Type B pancreatic cell (in vitro differentiated cells): ENCODE measurements around the gene ERC1. TPM values are rescaled to one million over a fixed set of nuclear protein-coding genes. Genes with fewer than 3 reads are reported as not detected.
"Not testable (repeated sequence)": the region's sequence is repeated elsewhere in the genome, so short reads cannot be mapped to it uniquely, and the experiment has no call there.

Experiments
- DNase-seq: peaks from one replicate; pipeline ENCODE4 v3.0.0; 2021; ENCODE audit warnings: mixed read lengths; ENCODE audit not compliant: unreplicated experiment; ENCODE audit errors: extremely low spot score
- H3K27ac Mint-ChIP-seq: 2 replicates; pipeline ENCODE4 v1.8.0; 2021; ENCODE audit warnings: mild to moderate bottlenecking, mixed read lengths
- H3K27me3 Mint-ChIP-seq: 2 replicates; pipeline ENCODE4 v1.8.0; 2021; ENCODE audit warnings: mixed read lengths
- H3K36me3 Mint-ChIP-seq: 2 replicates; pipeline ENCODE4 v1.8.0; 2021; ENCODE audit warnings: mixed read lengths
- H3K4me1 Mint-ChIP-seq: one replicate; pipeline ENCODE4 v1.8.0; 2021; ENCODE audit warnings: mixed read lengths; ENCODE audit not compliant: unreplicated experiment
- H3K4me3 Mint-ChIP-seq: 2 replicates; pipeline ENCODE4 v1.8.0; 2021; ENCODE audit warnings: mild to moderate bottlenecking, mixed read lengths
- H3K9me3 Mint-ChIP-seq: 2 replicates; pipeline ENCODE4 v1.8.0; 2021; ENCODE audit warnings: mixed read lengths
- CTCF ChIP-seq: fragments of 200-600 bp; sonication (generic); conservative IDR thresholded peaks from 2 replicates; pipeline ENCODE4 v1.5.0; 2021; ENCODE audit warnings: antibody characterized with exemption, mild to moderate bottlenecking
- total RNA-seq: library from RNA; stranded (reverse); gene quantifications from 2 replicates; pipeline ENCODE4 v1.2.1, GENCODE V29; 2021; ENCODE audit warnings: low replicate concordance

The ERC1 gene
- total RNA-seq, 1 donor from 2014 or later: 62.8 TPM

GRCh38 chr12:991350-992333 lies 619 bp downstream of the ERC1 start:
- no peak for DNase-seq
- Mint-ChIP-seq H3K9me3 (no peaks in the 10 kb centered on the region), H3K27ac (peak overlapping the region; percentile 99), H3K27me3 (peaks cover 4% of the 10 kb centered on the region), H3K4me3 (peak overlapping the region; percentile 98), H3K36me3 (peaks cover 3% of the 10 kb centered on the region), H3K4me1 (peaks cover 17% of the 10 kb centered on the region)
- TF ChIP-seq CTCF: no peak

GRCh38 chr12:992647-993046 lies 1.6 kb downstream of the ERC1 start:
- Mint-ChIP-seq H3K27ac (peak overlapping the region; percentile 99), H3K4me1 (peaks cover 17% of the 10 kb centered on the region), H3K4me3 (peak overlapping the region; percentile 98), H3K9me3 (no peaks in the 10 kb centered on the region), H3K27me3 (peaks cover 4% of the 10 kb centered on the region), H3K36me3 (peaks cover 3% of the 10 kb centered on the region)
- no peak for TF ChIP-seq CTCF
- no peak for DNase-seq

GRCh38 chr12:996881-997280 lies 5.9 kb downstream of the ERC1 start:
- Mint-ChIP-seq H3K36me3 (peaks cover 12% of the 10 kb centered on the region), H3K4me1 (no peaks in the 10 kb centered on the region), H3K27ac (no peak overlapping the region), H3K4me3 (no peak overlapping the region), H3K9me3 (no peaks in the 10 kb centered on the region), H3K27me3 (no peaks in the 10 kb centered on the region)
- TF ChIP-seq CTCF: no peak
- DNase-seq: no peak

- no peaks in the 10 kb centered on the region for H3K4me1 Mint-ChIP-seq
- no peak overlapping the region for H3K27ac Mint-ChIP-seq
- peaks cover 14% of the 10 kb centered on the region for H3K36me3 Mint-ChIP-seq
- H3K27me3 Mint-ChIP-seq: no peaks in the 10 kb centered on the region
- no peak overlapping the region for H3K4me3 Mint-ChIP-seq
- no peak for DNase-seq
- no peak for TF ChIP-seq CTCF
- H3K9me3 Mint-ChIP-seq: no peaks in the 10 kb centered on the region
Observed at GRCh38 chr12:997505-997904, 6.5 kb downstream of the ERC1 start.

GRCh38 chr12:998020-998874 lies 7.2 kb downstream of the ERC1 start:
- no peak for DNase-seq
- H3K9me3 Mint-ChIP-seq: no peaks in the 10 kb centered on the region
- peak overlapping the region; percentile 53 for H3K27ac Mint-ChIP-seq
- no peaks in the 10 kb centered on the region for H3K27me3 Mint-ChIP-seq
- TF ChIP-seq CTCF: no peak
- H3K4me3 Mint-ChIP-seq: no peak overlapping the region
- H3K36me3 Mint-ChIP-seq: peaks cover 17% of the 10 kb centered on the region
- H3K4me1 Mint-ChIP-seq: no peaks in the 10 kb centered on the region

- H3K36me3 Mint-ChIP-seq: peaks cover 20% of the 10 kb centered on the region
- H3K4me3 Mint-ChIP-seq, DNase-seq, H3K9me3 Mint-ChIP-seq, H3K27ac Mint-ChIP-seq, H3K27me3 Mint-ChIP-seq, H3K4me1 Mint-ChIP-seq: not testable (repeated sequence)
Observed at GRCh38 chr12:999736-1000135, 8.7 kb downstream of the ERC1 start.
